H9 (cell line): ENCODE measurements around the gene FCAMR. TPM values are rescaled to one million over a fixed set of nuclear protein-coding genes. Genes with fewer than 3 reads are reported as not detected.
A peak's percentile ranks its signal among the peaks of the same experiment; 100 is the strongest.

Source experiments
- DNase-seq: peaks from one replicate; pipeline ENCODE4 v3.0.0-alpha.2; 2017
- H2AFZ ChIP-seq: one replicate; pipeline ENCODE4 v1.6.1; 2013; ENCODE audit warnings: mild to moderate bottlenecking, low read length, control low read depth, moderate library complexity
- H2AK5ac ChIP-seq: 2 replicates; pipeline ENCODE4 v1.6.1; 2013; ENCODE audit warnings: low read length, control low read depth, mixed read lengths; ENCODE audit not compliant: insufficient read length
- H2BK120ac ChIP-seq: one replicate; pipeline ENCODE4 v1.6.1; 2013; ENCODE audit warnings: low read depth, mild to moderate bottlenecking, low read length, control low read depth, inconsistent platforms; ENCODE audit not compliant: poor library complexity, severe bottlenecking
- H2BK12ac ChIP-seq: 2 replicates; pipeline ENCODE4 v1.6.1; 2013; ENCODE audit warnings: low read length, control low read depth, mixed read lengths, low read depth; ENCODE audit not compliant: insufficient read length
- H2BK15ac ChIP-seq: 2 replicates; pipeline ENCODE4 v1.6.1; 2013; ENCODE audit warnings: low read depth, low read length, control low read depth
- H2BK20ac ChIP-seq: one replicate; pipeline ENCODE4 v1.6.1; 2013; ENCODE audit warnings: low read depth, mild to moderate bottlenecking, low read length, control low read depth, inconsistent platforms; ENCODE audit not compliant: poor library complexity, severe bottlenecking
- H2BK5ac ChIP-seq: 2 replicates; pipeline ENCODE4 v1.6.1; 2013; ENCODE audit warnings: low read length, control low read depth, mixed read lengths; ENCODE audit not compliant: insufficient read length
- H3K14ac ChIP-seq: 2 replicates; pipeline ENCODE4 v1.6.1; 2013; ENCODE audit warnings: low read length, control low read depth; ENCODE audit not compliant: insufficient read depth
- H3K18ac ChIP-seq: 2 replicates; pipeline ENCODE4 v1.6.1; 2013; ENCODE audit warnings: low read depth, mild to moderate bottlenecking, mixed read lengths, low read length, control low read depth; ENCODE audit not compliant: insufficient read length
- H3K23ac ChIP-seq: 2 replicates; pipeline ENCODE4 v1.6.1; 2013; ENCODE audit warnings: low read length, control low read depth, mixed read lengths, low read depth; ENCODE audit not compliant: insufficient read length
- H3K23me2 ChIP-seq: 2 replicates; pipeline ENCODE4 v1.6.1; 2013; ENCODE audit warnings: low read depth, mild to moderate bottlenecking, mixed read lengths, low read length, control low read depth; ENCODE audit not compliant: insufficient read length, poor library complexity, severe bottlenecking
- H3K27ac ChIP-seq: 2 replicates; pipeline ENCODE4 v1.5.1; 2013; ENCODE audit warnings: low read length, control low read depth, mixed read lengths, low read depth; ENCODE audit not compliant: insufficient read length
- H3K27me3 ChIP-seq: 2 replicates; pipeline ENCODE4 v1.6.1; 2013; ENCODE audit warnings: low read length, control low read depth, inconsistent platforms; ENCODE audit not compliant: insufficient read depth
- H3K4ac ChIP-seq: 2 replicates; pipeline ENCODE4 v1.6.1; 2013; ENCODE audit warnings: low read depth, mild to moderate bottlenecking, control low read depth, inconsistent platforms, low read length, moderate library complexity
- H3K4me1 ChIP-seq: 2 replicates; pipeline ENCODE4 v1.6.1; 2013; ENCODE audit warnings: low read length, control low read depth, inconsistent platforms; ENCODE audit not compliant: insufficient read depth
- H3K4me2 ChIP-seq: 2 replicates; pipeline ENCODE4 v1.6.1; 2013; ENCODE audit warnings: low read length, control low read depth, mixed read lengths; ENCODE audit not compliant: insufficient read length, insufficient read depth
- H3K56ac ChIP-seq: 2 replicates; pipeline ENCODE4 v1.6.1; 2013; ENCODE audit warnings: low read depth, mild to moderate bottlenecking, mixed read lengths, low read length, control low read depth; ENCODE audit not compliant: insufficient read length
- H3K79me1 ChIP-seq: 2 replicates; pipeline ENCODE4 v1.6.1; 2013; ENCODE audit warnings: low read depth, mild to moderate bottlenecking, moderate library complexity, low read length, control low read depth, inconsistent platforms; ENCODE audit not compliant: insufficient read depth, poor library complexity, severe bottlenecking
- H3K79me2 ChIP-seq: 2 replicates; pipeline ENCODE4 v1.6.1; 2013; ENCODE audit warnings: low read length, control low read depth, inconsistent platforms; ENCODE audit not compliant: insufficient read depth
- H3K9ac ChIP-seq: 2 replicates; pipeline ENCODE4 v1.6.1; 2013; ENCODE audit warnings: low read length, control low read depth, mixed read lengths; ENCODE audit not compliant: insufficient read length; ENCODE audit errors: extremely low read depth
- H3K9me3 ChIP-seq: one replicate; pipeline ENCODE4 v1.6.1; 2013; ENCODE audit warnings: low read depth, low read length, inconsistent platforms; ENCODE audit not compliant: control insufficient read depth
- H3T11ph ChIP-seq: one replicate; pipeline ENCODE4 v1.6.1; 2013; ENCODE audit warnings: mild to moderate bottlenecking, low read length, control low read depth, inconsistent platforms
- H4K20me1 ChIP-seq: one replicate; pipeline ENCODE4 v1.6.1; 2013; ENCODE audit not compliant: control insufficient read depth, insufficient read length, insufficient read depth
- H4K5ac ChIP-seq: 2 replicates; pipeline ENCODE4 v1.6.1; 2013; ENCODE audit warnings: low read depth, mild to moderate bottlenecking, mixed read lengths, low read length, control low read depth; ENCODE audit not compliant: insufficient read length
- H4K8ac ChIP-seq: replicated peaks from 2 replicates; pipeline ENCODE4 v1.6.1; 2013; ENCODE audit warnings: low read length, control low read depth, mixed read lengths, low read depth; ENCODE audit not compliant: insufficient read length
- H4K91ac ChIP-seq: 2 replicates; pipeline ENCODE4 v1.6.1; 2013; ENCODE audit warnings: low read depth, mild to moderate bottlenecking, moderate library complexity, mixed read lengths, low read length, control low read depth; ENCODE audit not compliant: insufficient read length
- H3K27ac Mint-ChIP-seq, 3 experiments: 2 replicates in 2 of 3; 3 replicates in 1 of 3; pipeline ENCODE4 v1.8.0; 2020 to 2021; ENCODE audit warnings: mixed read lengths in 3 of 3, mild to moderate bottlenecking in 1 of 3, moderate library complexity in 1 of 3
- H3K27me3 Mint-ChIP-seq: 2 replicates; pipeline ENCODE4 v1.8.0; 2021; ENCODE audit warnings: low read depth, mild to moderate bottlenecking, moderate library complexity, mixed read lengths
- H3K36me3 Mint-ChIP-seq, 3 experiments: 2 replicates in 2 of 3; 3 replicates in 1 of 3; pipeline ENCODE4 v1.8.0; 2020 to 2021; ENCODE audit warnings: low read depth in 3 of 3, mixed read lengths in 3 of 3; ENCODE audit not compliant: insufficient read depth in 1 of 3
- H3K4me1 Mint-ChIP-seq, 2 experiments: 2 replicates each; pipeline ENCODE4 v1.8.0; 2020; ENCODE audit warnings: mixed read lengths in 2 of 2
- H3K4me3 Mint-ChIP-seq, 2 experiments: 2 replicates in 1 of 2; 3 replicates in 1 of 2; pipeline ENCODE4 v1.8.0; 2020 to 2021; ENCODE audit warnings: mild to moderate bottlenecking in 2 of 2, mixed read lengths in 2 of 2, moderate library complexity in 1 of 2
- H3K9me3 Mint-ChIP-seq, 2 experiments: 2 replicates in 1 of 2; 3 replicates in 1 of 2; pipeline ENCODE4 v1.8.0; 2020; ENCODE audit warnings: mild to moderate bottlenecking in 2 of 2, mixed read lengths in 2 of 2, moderate library complexity in 1 of 2
- WGBS: extraction: QIAGEN DNeasy Blood & Tissue Kit; methylation state at CpG from one replicate; pipeline ENCODE4 v1.1.7; 2013; ENCODE audit warnings: missing lambda C conversion rate, low lambda C conversion rate, mixed read lengths; ENCODE audit not compliant: insufficient read length; ENCODE audit errors: extremely low coverage; 5-methylcytosine and 5-hydroxymethylcytosine counted together
- total RNA-seq: library from RNA; stranded (reverse); gene quantifications from 2 replicates; pipeline ENCODE4 v1.2.1, GENCODE V29; 2021
- TF ChIP-seq, protein P1 (sequence below): fragments of 200-600 bp; sonication (generic); conservative IDR thresholded peaks from 3 replicates; pipeline ENCODE4 v1.8.0; 2021; ENCODE audit warnings: antibody characterized with exemption, mild to moderate bottlenecking

Gene FCAMR
- total RNA-seq, 1 experiment from 2014 or later, result not detected

DNA sequence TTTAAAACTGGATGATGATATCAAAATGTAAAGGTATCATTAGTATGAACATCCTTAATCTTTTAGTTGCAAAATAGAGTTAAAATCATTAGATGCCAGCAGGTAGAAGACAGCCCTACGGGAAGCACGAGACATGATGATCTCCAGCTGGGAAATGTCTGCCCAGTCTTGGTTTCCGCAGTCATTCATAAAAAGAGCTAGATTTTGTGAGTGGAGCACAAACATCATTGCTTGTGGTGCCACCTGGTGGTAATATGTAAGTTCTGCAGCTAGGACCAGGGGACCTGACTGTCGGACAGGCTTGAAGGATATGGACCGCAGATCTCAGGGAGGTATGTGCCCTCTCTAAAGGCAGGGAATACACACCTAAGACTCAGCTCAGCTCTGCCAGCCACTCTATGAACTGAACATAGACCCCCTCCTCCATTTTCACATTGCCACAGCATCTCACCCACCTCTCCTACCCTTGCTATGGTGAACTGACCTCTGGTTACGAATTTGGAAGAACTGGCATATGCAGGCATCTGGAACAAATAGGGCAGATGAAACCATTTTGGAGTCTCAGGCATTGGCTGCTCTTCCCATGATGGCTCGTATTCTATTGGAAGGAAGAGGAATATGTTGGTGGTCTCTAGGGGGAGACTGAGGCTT, 57.7 kb downstream of the FCAMR start:
- H3K23me2 ChIP-seq, result peaks cover 6% of the 10 kb centered on the region

More for the DNA sequence above, 57.7 kb downstream of the FCAMR start:
- Histone ChIP-seq H3K4me1 (0 out of 2 replicates have a peak, but pooled peaks cover 3% of the 10 kb centered on the region), H3K27ac (no peak overlapping the region), H3K56ac (no peak overlapping the region), H3K79me2 (no peaks in the 10 kb centered on the region), H3T11ph (no peak overlapping the region), H2BK20ac (no peak overlapping the region), H4K91ac (no peak overlapping the region), H2BK12ac (no peak overlapping the region), H4K5ac (no peak overlapping the region), H3K23ac (no peak overlapping the region), H3K9ac (no peak overlapping the region), H3K4ac (no peak overlapping the region), H3K79me1 (no peaks in the 10 kb centered on the region), H4K8ac (no peak overlapping the region), H2BK5ac (no peak overlapping the region), H3K9me3 (no peaks in the 10 kb centered on the region), H2AK5ac (no peak overlapping the region), H3K18ac (no peak overlapping the region), H4K20me1 (no peaks in the 10 kb centered on the region), H3K27me3 (peaks cover 11% of the 10 kb centered on the region; the same call in 1 of the 2 replicates), H3K4me2 (no peak overlapping the region), H3K14ac (no peak overlapping the region), H2BK15ac (no peak overlapping the region), H2AFZ (no peak overlapping the region), H2BK120ac (no peak overlapping the region)
- Mint-ChIP-seq H3K4me3 (no peak overlapping the region), H3K27ac (no peak overlapping the region), H3K9me3 (no peaks in the 10 kb centered on the region; a peak in 1 of 5 replicates), H3K4me1 (peaks cover 5 to 14% of the 10 kb centered on the region in 2 experiments), H3K27me3 (peaks cover 66% of the 10 kb centered on the region), H3K36me3 (no peaks in the 10 kb centered on the region; a peak in 1 of 7 replicates)
- WGBS, result no CpG with 5 or more reads among the region's 7 CpGs
- TF ChIP-seq, protein P1, sequence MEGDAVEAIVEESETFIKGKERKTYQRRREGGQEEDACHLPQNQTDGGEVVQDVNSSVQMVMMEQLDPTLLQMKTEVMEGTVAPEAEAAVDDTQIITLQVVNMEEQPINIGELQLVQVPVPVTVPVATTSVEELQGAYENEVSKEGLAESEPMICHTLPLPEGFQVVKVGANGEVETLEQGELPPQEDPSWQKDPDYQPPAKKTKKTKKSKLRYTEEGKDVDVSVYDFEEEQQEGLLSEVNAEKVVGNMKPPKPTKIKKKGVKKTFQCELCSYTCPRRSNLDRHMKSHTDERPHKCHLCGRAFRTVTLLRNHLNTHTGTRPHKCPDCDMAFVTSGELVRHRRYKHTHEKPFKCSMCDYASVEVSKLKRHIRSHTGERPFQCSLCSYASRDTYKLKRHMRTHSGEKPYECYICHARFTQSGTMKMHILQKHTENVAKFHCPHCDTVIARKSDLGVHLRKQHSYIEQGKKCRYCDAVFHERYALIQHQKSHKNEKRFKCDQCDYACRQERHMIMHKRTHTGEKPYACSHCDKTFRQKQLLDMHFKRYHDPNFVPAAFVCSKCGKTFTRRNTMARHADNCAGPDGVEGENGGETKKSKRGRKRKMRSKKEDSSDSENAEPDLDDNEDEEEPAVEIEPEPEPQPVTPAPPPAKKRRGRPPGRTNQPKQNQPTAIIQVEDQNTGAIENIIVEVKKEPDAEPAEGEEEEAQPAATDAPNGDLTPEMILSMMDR, result peak; percentile 83
- peak; percentile 73 for DNase-seq
